Panc1 (cell line): ENCODE results near the gene ADGRG3.

Experiments
- CTCF ChIP-seq: fragments of 450-650 bp; IDR thresholded peaks from 2 replicates; pipeline ENCODE4 v1.5.1; 2017; ENCODE audit warnings: mild to moderate bottlenecking
- POLR2AphosphoS5 ChIP-seq: IDR thresholded peaks from 2 replicates; pipeline ENCODE4 v1.6.1; 2012; ENCODE audit warnings: mild to moderate bottlenecking, low read depth, low read length, moderate library complexity
- REST ChIP-seq, 2 experiments: IDR thresholded peaks; 2 replicates each; pipeline ENCODE4 v1.6.1; 2011 to 2012; ENCODE audit warnings: low read depth in 2 of 2, control low read depth in 1 of 2, low read length in 1 of 2, mild to moderate bottlenecking in 1 of 2, moderate library complexity in 1 of 2; ENCODE audit not compliant: insufficient read depth in 1 of 2
- SIN3A ChIP-seq: IDR thresholded peaks from 2 replicates; pipeline ENCODE4 v1.6.1; 2012; ENCODE audit warnings: low read depth, mild to moderate bottlenecking, low read length, moderate library complexity, borderline replicate concordance; ENCODE audit not compliant: insufficient read depth

GRCh38 chr16:57663436-57663835, 4.7 kb upstream of the ADGRG3 start:
- TF ChIP-seq CTCF (no peak), REST (IDR thresholded peaks at IDR 0.05; ENCODE audit: insufficient read depth in 1 of 2, low read depth in 2 of 2, low read length in 1 of 2) (no peak), SIN3A (no peak), POLR2AphosphoS5 (no peak)
